C4-2B (cell line): ENCODE measurements around the gene TMEM17.

Experiments used
- CTCF ChIP-seq: fragments of 450-650 bp; conservative IDR thresholded peaks from 2 replicates; pipeline ENCODE4 v1.5.1; 2017; ENCODE audit warnings: mild to moderate bottlenecking
- ZFX ChIP-seq: fragments of 450-650 bp; IDR thresholded peaks from 2 replicates; pipeline ENCODE4 v1.6.1; 2017

- TF ChIP-seq CTCF (no peak), ZFX (no peak)
Observed at GRCh38 chr2:62525549-62526269, 19.7 kb upstream of the TMEM17 start.
